ENCODE measurements around the gene BRSK1.

GRCh38 chr19:55301459-55302317 is 17.9 kb downstream of the BRSK1 start:
- TF ChIP-seq, protein P1, sequence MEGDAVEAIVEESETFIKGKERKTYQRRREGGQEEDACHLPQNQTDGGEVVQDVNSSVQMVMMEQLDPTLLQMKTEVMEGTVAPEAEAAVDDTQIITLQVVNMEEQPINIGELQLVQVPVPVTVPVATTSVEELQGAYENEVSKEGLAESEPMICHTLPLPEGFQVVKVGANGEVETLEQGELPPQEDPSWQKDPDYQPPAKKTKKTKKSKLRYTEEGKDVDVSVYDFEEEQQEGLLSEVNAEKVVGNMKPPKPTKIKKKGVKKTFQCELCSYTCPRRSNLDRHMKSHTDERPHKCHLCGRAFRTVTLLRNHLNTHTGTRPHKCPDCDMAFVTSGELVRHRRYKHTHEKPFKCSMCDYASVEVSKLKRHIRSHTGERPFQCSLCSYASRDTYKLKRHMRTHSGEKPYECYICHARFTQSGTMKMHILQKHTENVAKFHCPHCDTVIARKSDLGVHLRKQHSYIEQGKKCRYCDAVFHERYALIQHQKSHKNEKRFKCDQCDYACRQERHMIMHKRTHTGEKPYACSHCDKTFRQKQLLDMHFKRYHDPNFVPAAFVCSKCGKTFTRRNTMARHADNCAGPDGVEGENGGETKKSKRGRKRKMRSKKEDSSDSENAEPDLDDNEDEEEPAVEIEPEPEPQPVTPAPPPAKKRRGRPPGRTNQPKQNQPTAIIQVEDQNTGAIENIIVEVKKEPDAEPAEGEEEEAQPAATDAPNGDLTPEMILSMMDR (IDR thresholded peaks at IDR 0.05; ENCODE audit: low read length): peak; percentile 93
- no peak for TF ChIP-seq EZH2phosphoT487 (IDR thresholded peaks at IDR 0.05; ENCODE audit: low read length)

Data from MM.1S (cell line).